ENCODE results near the gene PTBP3.

- TF ChIP-seq CTCF (conservative IDR thresholded peaks at IDR 0.05; ENCODE audit: low read depth, low read length), result no peak
- TF ChIP-seq POLR2A (IDR thresholded peaks at IDR 0.05; ENCODE audit: low read depth, low read length), result no peak
- no peak for TF ChIP-seq RFX5 (IDR thresholded peaks at IDR 0.05; ENCODE audit: low read depth, low read length)
- TF ChIP-seq BHLHE40 (IDR thresholded peaks at IDR 0.05; ENCODE audit: low read depth, low read length), result no peak
- TF ChIP-seq FOS (IDR thresholded peaks at IDR 0.05; ENCODE audit: low read depth, low read length), result no peak
- no peak for TF ChIP-seq SMC3 (IDR thresholded peaks at IDR 0.05; ENCODE audit: low read depth, low read length)
- no peak for TF ChIP-seq RAD21 (IDR thresholded peaks at IDR 0.05; ENCODE audit: low read length)
- TF ChIP-seq CEBPB (IDR thresholded peaks at IDR 0.05; ENCODE audit: low read depth, low read length), result no peak
- no peak for TF ChIP-seq MXI1 (IDR thresholded peaks at IDR 0.05; ENCODE audit: borderline replicate concordance, low read depth, low read length)
These were observed 72.3 kb downstream of the PTBP3 start for GRCh38 chr9:112261133-112261532.

All from IMR-90 (cell line).